HFFc6 (cell line): ENCODE data around the gene TBKBP1. TPM values are rescaled to one million over a fixed set of nuclear protein-coding genes. Genes with fewer than 3 reads are reported as not detected.

Experiments
- DNase-seq: peaks from one replicate; pipeline ENCODE4 v3.0.0-alpha.2; 2018
- H3K27ac Mint-ChIP-seq: 2 replicates; pipeline ENCODE4 v1.8.0; 2020; ENCODE audit warnings: mild to moderate bottlenecking, mixed read lengths
- H3K27me3 Mint-ChIP-seq: 2 replicates; pipeline ENCODE4 v1.8.0; 2021; ENCODE audit warnings: mild to moderate bottlenecking, moderate library complexity, mixed read lengths; ENCODE audit not compliant: insufficient read depth
- H3K36me3 Mint-ChIP-seq: 2 replicates; pipeline ENCODE4 v1.8.0; 2021; ENCODE audit warnings: low read depth, mixed read lengths
- H3K4me1 Mint-ChIP-seq: 2 replicates; pipeline ENCODE4 v1.8.0; 2020; ENCODE audit warnings: low read depth, mixed read lengths
- H3K4me3 Mint-ChIP-seq: 2 replicates; pipeline ENCODE4 v1.8.0; 2020; ENCODE audit warnings: mild to moderate bottlenecking, moderate library complexity, mixed read lengths
- H3K9me3 Mint-ChIP-seq: 2 replicates; pipeline ENCODE4 v1.8.0; 2020; ENCODE audit warnings: mild to moderate bottlenecking, mixed read lengths
- CTCF ChIP-seq: fragments of 200-600 bp; sonication (generic); IDR thresholded peaks from 2 replicates; pipeline ENCODE4 v1.5.0; 2021; ENCODE audit warnings: antibody characterized with exemption, mild to moderate bottlenecking
- total RNA-seq, 6 experiments: library from RNA; stranded (reverse); fragmentation: NEBNext Ultra II Directional; extraction: Animal tissue kit (Norgen Biotek cat#: 25700); gene quantifications; 2 replicates in 1 of 6; 3 replicates in 5 of 6; pipeline ENCODE4 v1.2.3, GENCODE V29; 2021

The TBKBP1 gene
- total RNA-seq, 6 experiments from 2014 or later = 6.6 to 8.3 (median 7.7) TPM

GRCh38 chr17:47699536-47699840 is 5.5 kb downstream of the TBKBP1 start:
- peaks cover 4% of the 10 kb centered on the region; the same call in 1 of the 2 replicates for H3K36me3 Mint-ChIP-seq
- no peak overlapping the region for H3K4me3 Mint-ChIP-seq
- H3K9me3 Mint-ChIP-seq = no peaks in the 10 kb centered on the region
- no peak overlapping the region for H3K27ac Mint-ChIP-seq
- H3K4me1 Mint-ChIP-seq = peaks cover 6% of the 10 kb centered on the region
- TF ChIP-seq CTCF = no peak
- H3K27me3 Mint-ChIP-seq = peaks cover 9% of the 10 kb centered on the region
- no peak for DNase-seq

GRCh38 chr17:47700471-47701449 is 6.8 kb downstream of the TBKBP1 start:
- no peaks in the 10 kb centered on the region for H3K9me3 Mint-ChIP-seq
- peaks cover 6% of the 10 kb centered on the region for H3K4me1 Mint-ChIP-seq
- no peak for DNase-seq
- H3K27ac Mint-ChIP-seq = no peak overlapping the region
- no peak overlapping the region for H3K4me3 Mint-ChIP-seq
- H3K36me3 Mint-ChIP-seq = peaks cover 4% of the 10 kb centered on the region; the same call in 1 of the 2 replicates
- peaks cover 14% of the 10 kb centered on the region for H3K27me3 Mint-ChIP-seq
- TF ChIP-seq CTCF = no peak

- Mint-ChIP-seq H3K27me3 (peaks cover 11% of the 10 kb centered on the region), H3K4me3 (no peak overlapping the region), H3K9me3 (no peaks in the 10 kb centered on the region), H3K27ac (no peak overlapping the region), H3K4me1 (peaks cover 12% of the 10 kb centered on the region), H3K36me3 (peaks cover 4% of the 10 kb centered on the region; the same call in 1 of the 2 replicates)
- no peak for DNase-seq
- TF ChIP-seq CTCF = no peak
Observed at GRCh38 chr17:47701608-47702007, 7.6 kb downstream of the TBKBP1 start.

DNA sequence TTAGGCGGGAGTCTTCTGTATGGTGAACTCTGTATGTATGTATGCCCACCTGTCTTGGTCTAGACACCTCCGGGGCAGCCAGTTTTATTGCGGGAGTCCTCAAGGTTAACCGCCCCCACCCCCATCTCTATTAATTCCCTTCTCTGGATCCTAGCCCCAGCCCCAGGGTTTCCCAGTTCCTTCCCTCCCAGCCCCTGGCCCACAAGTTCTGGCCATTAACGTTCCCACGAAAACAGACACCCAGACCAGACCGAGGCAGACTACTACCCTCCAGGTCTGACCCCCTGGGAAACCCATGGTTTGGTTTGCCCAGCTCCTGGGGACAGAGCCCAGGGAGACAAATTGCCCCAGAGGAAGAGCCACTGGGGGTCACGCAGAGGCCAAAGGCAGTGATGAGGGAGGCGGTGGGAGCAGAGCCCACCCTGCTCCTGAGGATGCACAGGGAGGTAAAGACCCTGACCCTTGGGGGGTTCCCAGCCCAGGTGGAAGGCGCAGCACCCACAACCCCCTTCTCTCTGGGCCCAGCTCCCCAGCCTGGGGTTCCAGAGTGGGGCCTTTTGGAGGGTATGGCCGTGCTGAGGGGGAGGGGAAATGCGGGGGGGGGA is 8.5 kb downstream of the TBKBP1 start:
- no peak for DNase-seq
- H3K9me3 Mint-ChIP-seq = no peaks in the 10 kb centered on the region

GRCh38 chr17:47703191-47703591 is 9.2 kb downstream of the TBKBP1 start:
- no peak for DNase-seq
- TF ChIP-seq CTCF = no peak
- no peak overlapping the region for H3K4me3 Mint-ChIP-seq
- no peak overlapping the region for H3K27ac Mint-ChIP-seq
- H3K27me3 Mint-ChIP-seq = peaks cover 11% of the 10 kb centered on the region
- peaks cover 4% of the 10 kb centered on the region; the same call in 1 of the 2 replicates for H3K36me3 Mint-ChIP-seq
- peaks cover 24% of the 10 kb centered on the region for H3K4me1 Mint-ChIP-seq
- no peaks in the 10 kb centered on the region for H3K9me3 Mint-ChIP-seq

More for the DNA sequence above, 8.5 kb downstream of the TBKBP1 start:
- Mint-ChIP-seq H3K27ac (no peak overlapping the region), H3K36me3 (peaks cover 4% of the 10 kb centered on the region; the same call in 1 of the 2 replicates), H3K4me1 (peaks cover 21% of the 10 kb centered on the region), H3K27me3 (peaks cover 11% of the 10 kb centered on the region), H3K4me3 (no peak overlapping the region)
- TF ChIP-seq CTCF = no peak
